KG1 (cell line): ENCODE measurements around the gene KIF5A.

Source experiments
- DNase-seq: peaks from one replicate; lab custom pipeline; 2025; lab: John Stamatoyannopoulos, UW

Gene KIF5A

GRCh38 chr12:57535764-57536596, 13.9 kb upstream of the KIF5A start:
- no peak for DNase-seq

DNA sequence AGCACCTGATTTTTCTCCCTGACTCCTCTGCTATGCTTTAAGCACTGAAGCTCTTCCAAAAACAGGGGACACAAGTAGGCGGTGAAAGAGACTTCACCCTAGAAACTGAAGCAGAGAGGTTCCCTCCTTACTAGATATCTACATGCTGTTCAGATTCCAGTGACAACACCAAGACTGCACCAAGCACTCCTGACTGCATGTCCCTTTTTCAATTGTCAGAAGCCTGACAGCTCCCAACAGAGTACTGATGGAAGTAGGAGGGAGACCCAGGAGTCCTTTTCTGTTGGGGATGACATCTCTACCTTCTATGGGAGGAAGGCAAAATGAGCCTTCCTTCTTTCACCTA, 13.3 kb upstream of the KIF5A start:
- no peak for DNase-seq

DNA sequence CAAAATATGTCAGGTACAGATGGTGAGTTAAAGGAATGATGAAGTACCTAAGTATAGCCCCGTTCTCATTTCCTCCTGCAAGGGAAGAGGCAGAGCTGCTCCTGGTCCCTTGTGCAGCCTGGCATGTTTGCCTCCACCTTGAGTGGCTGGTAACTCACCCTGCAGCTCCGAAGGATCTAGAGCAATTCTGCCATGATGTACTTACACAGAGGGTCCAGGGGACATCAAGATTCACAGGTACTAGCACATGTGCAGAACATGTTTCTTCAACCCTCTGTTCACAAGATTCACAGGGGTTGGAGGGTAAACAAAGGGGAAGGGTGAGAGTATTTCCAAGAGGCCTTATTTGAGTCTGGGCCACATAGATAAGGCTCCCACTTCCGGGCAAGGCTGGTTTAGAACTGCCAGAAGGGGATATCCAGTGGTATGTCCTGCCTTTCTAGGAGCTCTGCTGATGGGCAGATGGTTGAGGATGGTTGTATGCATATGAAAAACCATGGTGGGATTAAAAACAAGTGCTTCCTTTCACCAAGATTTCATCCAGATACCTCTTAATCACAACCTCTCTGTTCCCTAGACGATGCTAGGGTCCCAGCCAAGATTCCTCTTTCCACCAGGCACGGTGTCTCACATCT, 10.6 kb upstream of the KIF5A start:
- DNase-seq, result no peak

DNA sequence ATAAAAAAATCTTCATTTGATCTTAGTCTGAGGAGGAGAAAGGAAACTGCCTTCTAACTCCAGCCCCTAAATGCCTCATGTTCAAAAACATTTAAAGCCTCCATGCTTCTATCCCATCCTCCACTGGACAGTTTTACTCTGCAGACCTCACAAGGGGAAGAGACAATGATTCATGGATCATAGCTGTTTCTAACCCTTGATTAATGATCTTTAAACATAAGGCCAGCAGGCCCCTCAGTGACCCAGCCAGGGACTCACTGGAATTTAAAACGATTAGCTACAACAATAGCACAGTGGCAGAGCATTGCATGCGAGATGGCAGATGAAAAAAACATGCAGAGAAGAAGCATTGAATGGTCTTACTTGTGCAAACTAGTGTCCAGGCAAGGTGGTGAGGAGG, 8.8 kb upstream of the KIF5A start:
- DNase-seq, result no peak

DNA sequence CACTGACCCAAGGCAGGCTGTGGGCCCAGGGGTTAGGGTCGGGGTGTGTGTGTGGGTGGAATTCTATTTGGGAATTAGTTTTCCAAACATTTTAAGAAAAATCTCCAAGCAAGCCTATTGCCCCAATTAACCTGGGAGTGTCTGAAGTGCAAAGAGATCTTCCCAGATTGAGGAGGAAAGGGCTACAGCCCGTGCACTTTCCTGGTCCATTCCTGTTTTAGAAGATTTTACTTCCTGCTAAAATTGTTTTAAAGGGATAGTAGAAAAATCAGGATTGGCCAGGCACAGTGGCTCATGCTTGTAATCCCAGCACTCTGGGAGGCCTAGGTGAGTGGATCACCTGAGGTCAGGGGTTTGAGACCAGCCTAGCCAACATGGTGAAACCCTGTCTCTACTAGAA, 8.1 kb upstream of the KIF5A start:
- no peak for DNase-seq

- no peak for DNase-seq
These were observed 6.3 kb upstream of the KIF5A start for GRCh38 chr12:57543581-57543980.

GRCh38 chr12:57545809-57546437, 3.9 kb upstream of the KIF5A start:
- no peak for DNase-seq

GRCh38 chr12:57546438-57547287, 3.2 kb upstream of the KIF5A start, which contains the start of gene DCTN2:
Gene DCTN2, minus strand, starts transcription at chr12:57547192. Its CDS starts 129 bp downstream, at chr12:57547063.
- no peak for DNase-seq

- peak; percentile 54 for DNase-seq
These were observed 2.4 kb upstream of the KIF5A start for GRCh38 chr12:57547288-57548012.

DNA sequence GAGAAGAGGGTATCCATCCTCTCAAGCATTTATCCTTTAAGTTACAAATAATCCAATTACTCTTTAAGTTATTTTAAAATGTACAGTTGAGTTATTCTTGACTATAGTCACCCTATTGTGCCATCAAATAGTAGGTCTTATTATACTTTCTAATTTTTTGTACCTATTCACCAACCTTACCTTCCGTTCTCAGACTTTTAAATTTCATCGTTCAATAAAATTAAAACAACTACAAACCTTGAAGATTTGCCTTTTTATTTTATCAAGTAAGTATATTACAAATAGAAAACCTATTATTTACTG, 1.9 kb upstream of the KIF5A start:
- DNase-seq, result no peak

GRCh38 chr12:57548488-57548887, 1.4 kb upstream of the KIF5A start:
- no peak for DNase-seq

GRCh38 chr12:57549203-57549908, 488 bp upstream of the KIF5A start:
- no peak for DNase-seq

DNA sequence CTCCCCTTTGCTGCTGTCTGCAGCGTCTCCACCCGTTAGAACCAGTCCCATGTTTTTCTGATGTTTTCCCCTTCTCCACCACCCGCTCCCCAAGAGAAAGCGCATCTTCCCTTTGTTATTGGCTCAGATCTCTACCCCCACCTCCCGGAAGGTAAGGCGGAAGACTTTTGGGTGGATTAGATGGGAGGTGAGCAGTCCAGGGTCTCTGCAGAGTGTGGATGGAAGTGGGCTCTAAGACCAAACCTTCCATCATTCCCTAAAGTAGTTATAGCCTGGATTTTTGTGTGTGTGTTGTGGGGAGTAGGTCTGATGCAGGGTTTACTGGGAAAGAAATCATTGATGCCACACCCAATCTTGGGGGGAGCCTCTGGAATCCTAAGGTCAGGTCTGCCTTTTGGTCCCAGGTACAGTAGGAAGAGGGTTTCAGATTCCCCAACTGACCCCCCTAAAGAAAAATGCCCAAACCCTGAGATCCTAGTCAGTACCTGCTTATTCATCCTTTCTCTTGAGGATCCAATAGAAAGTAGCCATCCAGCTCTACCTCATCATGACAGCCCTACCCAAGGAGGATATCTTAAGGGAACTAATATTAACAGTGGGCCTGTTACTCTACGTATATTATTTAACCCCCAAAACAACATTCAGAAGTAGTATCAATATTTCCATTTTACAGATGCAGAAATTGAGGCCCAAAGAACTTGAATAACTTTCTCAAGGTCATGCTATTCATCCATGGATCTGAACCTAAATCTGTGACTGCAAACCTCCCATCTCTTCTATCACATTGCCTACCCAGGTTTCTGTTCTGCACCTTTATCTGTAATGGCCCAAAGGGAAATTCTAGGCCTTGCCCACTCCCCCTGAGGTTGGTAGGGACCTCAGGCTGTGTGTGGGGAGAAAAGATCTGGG, 1.1 kb downstream of the KIF5A start:
- DNase-seq, result no peak

DNA sequence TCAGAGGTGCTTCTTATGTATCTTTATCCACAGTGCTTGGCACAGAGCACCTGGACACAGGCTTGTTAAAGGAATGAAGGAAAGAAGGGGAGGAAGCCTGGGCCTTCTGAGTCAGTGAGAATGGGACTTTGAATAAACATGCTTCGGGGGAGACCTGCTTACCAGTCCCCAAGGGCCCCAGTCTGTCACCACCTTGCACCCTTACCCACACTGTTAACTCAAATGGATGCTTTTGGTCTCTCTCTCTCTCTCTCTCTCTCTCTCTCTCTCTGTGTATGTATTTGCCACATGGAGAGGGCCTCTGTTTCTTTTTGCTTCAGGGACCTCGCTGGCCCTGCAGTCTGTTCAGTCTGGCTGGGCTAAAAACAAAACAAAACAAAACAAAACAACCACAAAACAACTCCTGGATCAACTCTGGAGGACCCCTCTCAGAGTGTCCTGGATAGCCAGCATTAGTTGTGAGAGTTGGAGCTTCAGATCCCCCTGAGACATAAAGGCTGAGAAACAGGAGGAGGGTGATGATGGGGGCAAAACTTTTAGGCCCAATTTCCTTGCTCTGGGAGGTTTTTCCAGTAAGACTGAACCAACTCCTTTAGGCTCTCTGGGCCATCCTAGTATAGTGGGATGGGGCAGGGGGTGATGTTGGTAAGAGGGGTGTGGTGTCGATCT, 1.9 kb downstream of the KIF5A start:
- DNase-seq, result no peak

DNA sequence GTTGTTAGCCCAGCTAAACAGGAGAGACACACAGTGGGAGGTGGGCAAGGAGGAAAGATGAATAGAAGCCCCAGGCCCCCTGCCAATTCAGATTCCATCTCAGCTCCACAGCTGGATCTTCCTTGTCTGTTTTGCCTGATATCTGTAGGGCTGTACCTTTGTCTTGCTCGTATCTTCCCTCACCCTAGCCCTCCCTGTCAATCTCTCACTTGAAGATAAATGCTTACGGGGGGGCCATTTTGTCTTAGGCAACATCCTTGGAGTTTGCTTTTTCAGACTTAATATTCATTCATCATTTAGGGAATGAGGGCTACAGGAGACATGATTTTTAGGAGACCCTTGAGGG, 2.4 kb downstream of the KIF5A start:
- no peak for DNase-seq

DNA sequence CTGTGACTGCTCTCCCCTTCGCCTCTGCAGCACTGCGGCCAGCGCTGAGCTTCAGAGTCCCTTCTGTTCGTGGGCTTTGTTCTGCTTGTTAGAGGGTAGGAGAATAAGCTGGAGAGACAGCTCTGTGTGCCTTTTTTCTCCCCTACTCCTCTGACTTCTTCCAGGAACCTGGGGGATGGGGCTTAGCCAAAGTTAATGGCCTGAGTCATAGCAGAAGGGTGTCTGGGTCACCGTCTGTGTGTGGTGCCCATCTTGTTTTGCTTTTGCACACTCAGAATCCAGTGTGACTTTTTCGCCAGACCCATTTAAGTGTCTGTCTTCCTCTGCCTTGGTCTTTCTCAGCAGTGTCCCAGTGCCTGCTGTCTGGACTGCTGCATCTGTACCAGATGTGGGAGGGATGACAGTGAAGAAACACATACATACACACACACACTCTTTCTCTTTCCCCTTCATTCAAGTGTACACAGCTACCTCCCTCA, 3.0 kb downstream of the KIF5A start:
- no peak for DNase-seq

GRCh38 chr12:57553343-57554202, 3.7 kb downstream of the KIF5A start:
- no peak for DNase-seq

DNA sequence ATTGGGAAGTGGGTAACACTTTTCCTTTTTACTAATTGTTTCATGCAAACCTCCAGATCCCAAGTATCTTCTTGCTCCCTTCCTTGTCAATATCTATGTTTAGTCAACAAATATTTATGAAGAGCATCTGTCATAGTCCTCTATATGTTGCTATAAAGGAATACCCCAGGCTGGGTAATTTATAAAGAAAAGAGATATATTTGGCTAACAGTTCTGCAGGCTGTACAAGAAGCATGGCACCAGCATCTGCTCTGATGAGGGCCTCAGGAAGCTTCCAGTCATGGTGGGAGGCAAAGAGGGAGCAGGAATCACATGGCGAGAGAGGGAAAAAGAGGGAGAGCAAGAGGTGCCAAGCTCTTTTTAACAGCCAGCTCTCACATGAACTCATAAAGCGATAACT, 4.6 kb downstream of the KIF5A start:
- DNase-seq, result no peak

GRCh38 chr12:57554897-57555296, 5.1 kb downstream of the KIF5A start:
- DNase-seq, result no peak
